Activated CD8-positive, alpha-beta memory T cell treated with anti-CD3 and anti-CD28 coated beads, Interleukin-2, amount 50 U/mL, for 48 hours (primary cell): Measurements from ENCODE around the gene IL7R.
A peak's percentile ranks its signal among the peaks of the same experiment; 100 is the strongest.
"Not testable (repeated sequence)": the region's sequence is repeated elsewhere in the genome, so short reads cannot be mapped to it uniquely, and the experiment has no call there.

Experiments
- DNase-seq: peaks from one replicate; pipeline ENCODE4 v3.0.0-alpha.2; 2020

Gene IL7R

GRCh38 chr5:35842856-35843255 is 13.8 kb upstream of the IL7R start:
- DNase-seq = no peak

DNA sequence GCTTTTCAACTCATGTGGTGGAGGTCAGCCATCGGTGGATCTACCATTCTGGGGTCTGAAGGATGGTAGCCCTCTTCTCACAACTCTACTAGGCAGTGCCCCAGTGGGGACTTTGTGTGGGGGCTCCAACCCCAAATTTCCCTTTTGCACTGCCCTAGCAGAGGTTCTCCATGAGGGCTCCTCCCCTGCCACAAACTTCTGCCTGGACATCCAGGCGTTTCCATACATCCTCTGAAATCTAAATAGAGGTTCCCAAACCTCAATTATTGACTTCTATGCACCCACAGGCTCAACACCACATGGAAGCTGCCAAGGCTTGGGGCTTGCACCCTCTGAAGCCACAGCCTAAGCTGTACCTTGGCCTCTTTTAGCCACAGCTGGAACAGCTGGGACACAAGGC is 11.2 kb upstream of the IL7R start:
- not testable (repeated sequence) for DNase-seq

GRCh38 chr5:35847491-35847890 is 9.2 kb upstream of the IL7R start:
- no peak for DNase-seq

DNA sequence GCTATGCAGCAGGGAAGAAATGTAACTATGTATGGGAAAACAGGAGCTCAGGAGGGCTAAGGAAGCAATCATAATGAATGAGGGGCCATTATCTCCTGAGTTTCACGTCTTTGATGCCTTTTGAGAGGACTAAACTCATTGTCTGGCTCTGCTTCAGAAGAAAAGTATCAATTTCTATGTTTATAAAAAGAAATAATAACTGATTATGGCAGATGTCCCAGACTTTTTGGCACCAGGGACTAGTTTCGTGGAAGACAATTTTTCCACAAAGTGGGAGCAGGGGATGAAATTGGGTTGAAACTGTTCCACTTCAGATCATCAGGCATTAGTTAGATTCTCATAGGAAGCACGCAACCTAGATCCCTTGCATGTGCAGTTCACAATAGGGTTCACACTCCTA is 8.7 kb upstream of the IL7R start:
- no peak for DNase-seq

- no peak for DNase-seq
Measured at GRCh38 chr5:35849860-35850259, 6.8 kb upstream of the IL7R start.

DNA sequence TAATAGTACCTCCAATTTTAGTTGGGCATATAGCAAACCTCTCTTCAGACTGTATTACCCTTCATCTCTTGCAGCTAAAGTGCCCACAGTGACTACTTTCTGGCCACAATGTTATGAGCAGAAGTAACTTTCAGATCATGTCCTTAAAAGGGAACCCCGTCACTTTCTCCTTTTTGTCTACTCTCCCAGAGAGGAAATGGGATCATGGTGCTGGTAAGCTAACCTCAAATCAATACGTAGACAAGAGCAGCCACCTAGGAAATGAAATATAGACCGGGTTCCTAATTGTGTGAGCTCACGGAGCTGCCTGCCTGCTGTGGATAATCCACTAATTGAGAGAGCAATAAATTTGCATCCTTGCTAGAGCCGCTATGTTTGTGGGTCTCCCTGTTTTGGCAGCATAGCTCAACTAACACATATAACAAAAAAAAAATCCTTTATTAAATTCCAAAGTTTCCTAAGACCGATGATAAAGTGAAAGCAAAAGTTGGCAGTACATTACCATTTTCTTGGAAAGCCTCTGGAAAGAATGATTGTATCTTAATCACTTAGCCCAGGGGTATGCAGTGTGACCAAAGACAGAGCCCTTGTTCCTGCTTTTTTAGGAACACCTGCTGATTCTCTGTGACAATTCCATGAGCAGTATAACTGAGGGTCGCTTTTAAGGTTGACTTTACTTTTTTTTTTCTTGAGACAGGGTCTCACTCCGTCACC is 5.6 kb upstream of the IL7R start:
- DNase-seq = no peak

- peak; percentile 74 for DNase-seq
Measured at GRCh38 chr5:35852084-35852734, 4.5 kb upstream of the IL7R start.

DNA sequence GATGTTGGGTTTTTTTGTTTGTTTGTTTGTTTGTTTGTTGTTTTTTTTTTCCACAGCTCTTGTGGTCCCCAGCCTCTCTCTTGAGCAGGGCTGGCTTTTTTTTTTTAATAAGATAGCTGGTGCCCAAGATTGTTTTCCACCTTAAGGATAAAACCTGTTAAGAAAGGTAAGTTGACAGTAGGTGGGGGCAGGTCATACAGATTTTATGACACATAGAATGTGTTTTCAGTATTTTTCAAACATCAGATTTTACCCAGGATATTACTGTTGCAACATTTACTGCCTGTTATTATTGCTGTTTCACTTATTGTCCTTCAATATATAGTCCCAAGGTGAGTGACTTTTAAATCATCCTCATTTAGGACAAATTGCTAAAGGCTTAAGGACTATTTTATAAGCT is 3.9 kb upstream of the IL7R start:
- DNase-seq = no peak

GRCh38 chr5:35853631-35854030 is 3.1 kb upstream of the IL7R start:
- DNase-seq = peak; percentile 80

DNA sequence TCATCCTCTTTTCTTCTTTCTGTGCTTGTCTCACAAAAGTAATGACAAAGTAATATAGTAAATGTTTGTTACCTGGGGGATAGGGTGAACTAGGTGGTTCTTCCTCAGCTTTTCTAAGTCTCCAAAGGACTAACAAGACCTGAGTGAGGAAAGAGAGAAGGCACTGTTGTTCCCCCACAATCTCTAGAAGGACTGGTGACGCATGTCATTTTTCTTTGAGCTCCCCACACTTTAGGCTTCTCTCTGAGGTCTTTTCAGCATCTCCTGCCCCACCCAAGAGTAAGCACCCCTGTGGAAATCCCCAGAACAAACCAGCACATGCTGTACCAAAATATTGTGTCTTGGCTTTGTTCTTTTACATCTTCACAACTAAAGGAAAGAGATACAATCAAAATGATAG is 2.4 kb upstream of the IL7R start:
- no peak for DNase-seq

- no peak for DNase-seq
Measured at GRCh38 chr5:35855187-35855586, 1.5 kb upstream of the IL7R start.

GRCh38 chr5:35856186-35856764 is 416 bp upstream of the IL7R start:
- not testable (repeated sequence) for DNase-seq

DNA sequence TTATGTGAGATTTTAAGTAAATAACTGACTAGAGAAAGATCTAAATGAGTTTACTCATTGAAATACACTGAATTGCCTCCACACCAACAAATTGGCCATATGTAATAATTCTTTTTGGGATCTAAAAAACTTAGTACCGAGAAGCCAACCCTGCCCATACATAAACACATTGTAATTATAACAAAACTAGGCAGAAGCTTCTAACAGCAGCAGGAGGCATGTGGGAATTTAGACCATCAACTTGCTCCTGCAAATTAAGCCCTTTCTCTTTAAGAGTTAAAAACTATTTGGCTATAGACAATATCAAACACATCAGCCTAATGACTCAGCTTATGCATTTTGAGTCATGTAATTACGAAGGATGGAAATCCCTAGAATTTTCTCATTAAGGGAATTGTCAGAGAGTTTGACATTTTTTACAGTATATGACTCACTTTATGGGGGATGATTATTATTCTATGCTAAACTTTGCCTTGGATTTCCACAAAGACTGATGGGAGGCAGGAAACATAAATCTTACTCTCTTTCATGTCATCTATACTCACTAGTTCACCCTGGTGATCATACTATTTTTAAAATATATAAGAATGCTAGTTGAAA is 1.0 kb downstream of the IL7R start:
- no peak for DNase-seq

- DNase-seq = no peak
Measured at GRCh38 chr5:35859101-35859661, 2.5 kb downstream of the IL7R start.

- DNase-seq = no peak
Measured at GRCh38 chr5:35860686-35861085, 4.0 kb downstream of the IL7R start.

DNA sequence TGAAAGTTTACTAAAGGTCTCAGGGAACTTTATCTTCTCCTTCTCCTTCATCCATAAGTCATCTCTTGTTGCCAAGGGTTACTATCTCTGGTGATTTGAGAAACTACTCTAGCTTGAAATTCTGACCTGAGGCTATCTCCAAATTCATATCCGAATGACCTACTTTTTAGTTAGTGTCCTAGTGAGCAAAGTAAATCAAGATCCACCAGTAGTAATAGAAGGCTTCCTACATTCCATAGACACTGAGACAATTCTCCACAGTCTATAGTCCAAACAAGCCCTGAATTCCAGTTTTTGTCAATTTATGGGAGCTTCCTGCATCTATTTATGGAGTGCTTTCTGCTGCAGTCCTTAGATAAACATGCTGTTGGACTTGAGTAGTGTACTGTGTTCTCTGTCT is 5.0 kb downstream of the IL7R start:
- DNase-seq = no peak

GRCh38 chr5:35862126-35862525 is 5.4 kb downstream of the IL7R start:
- DNase-seq = no peak

DNA sequence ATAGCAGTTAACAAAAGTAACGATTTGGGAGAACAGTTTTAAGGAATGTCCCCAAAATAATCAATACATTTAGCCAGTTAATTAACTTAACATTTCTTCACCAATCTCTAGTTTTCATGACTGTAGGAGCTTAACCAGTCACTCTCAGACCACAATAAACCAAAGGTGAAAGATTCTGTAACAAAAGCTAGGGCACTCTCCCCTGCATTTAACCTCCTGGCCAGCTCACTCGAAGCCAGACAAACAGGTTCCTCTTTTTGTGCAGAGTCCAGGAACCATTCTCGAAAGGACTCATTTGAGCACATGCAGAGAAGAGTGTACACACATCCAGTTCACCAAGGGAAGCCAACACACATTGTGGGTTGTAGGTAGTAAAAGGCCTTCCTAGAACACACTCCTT is 6.5 kb downstream of the IL7R start:
- DNase-seq = no peak

- no peak for DNase-seq
Measured at GRCh38 chr5:35867998-35868397, 11.3 kb downstream of the IL7R start.

GRCh38 chr5:35869685-35870277 is 13.1 kb downstream of the IL7R start:
- DNase-seq = no peak

DNA sequence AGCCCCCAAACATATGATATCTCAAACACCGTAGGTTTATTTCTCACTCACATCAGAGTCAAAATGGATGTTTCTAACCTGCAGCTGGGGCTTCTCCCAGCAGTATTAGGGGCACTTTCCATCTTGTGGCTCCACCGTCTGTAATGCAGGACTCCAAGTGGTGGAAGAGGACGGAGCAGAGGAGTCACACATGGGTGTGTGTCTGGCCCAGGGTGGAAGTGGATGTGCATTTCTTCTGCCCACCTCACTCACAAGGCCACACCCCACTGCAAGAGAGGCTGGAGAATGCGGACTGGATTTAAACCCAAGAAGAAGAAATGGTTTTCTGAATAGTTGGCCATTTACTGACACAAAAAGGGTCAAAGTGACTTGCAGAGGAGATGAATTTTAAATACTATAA is 13.9 kb downstream of the IL7R start:
- DNase-seq = no peak

- DNase-seq = no peak
Measured at GRCh38 chr5:35876454-35876853, 19.8 kb downstream of the IL7R start.

DNA sequence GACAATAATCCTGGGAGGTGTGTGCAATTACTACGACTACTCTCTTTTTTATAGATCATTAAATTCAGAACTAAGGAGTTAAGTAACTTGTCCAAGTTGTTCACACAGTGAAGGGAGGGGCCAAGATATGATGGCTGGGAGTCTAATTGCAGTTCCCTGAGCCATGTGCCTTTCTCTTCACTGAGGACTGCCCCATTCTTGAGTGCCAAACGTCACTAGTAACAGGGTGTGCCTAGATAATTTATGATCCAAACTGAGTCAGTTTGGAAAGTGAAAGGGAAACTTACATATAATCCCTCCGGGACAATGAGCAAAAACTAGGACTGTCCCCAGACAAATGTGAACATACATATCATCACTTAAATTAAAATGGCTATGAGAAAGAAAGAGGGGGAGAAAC is 20.2 kb downstream of the IL7R start:
- no peak for DNase-seq
